NCI-H82 (cell line): Measurements from ENCODE around the gene ZNF669.
"Not testable (repeated sequence)": the region's sequence is repeated elsewhere in the genome, so short reads cannot be mapped to it uniquely, and the experiment has no call there.

Experiments used
- DNase-seq: peaks from one replicate; lab custom pipeline; 2025; lab: John Stamatoyannopoulos, UW

The ZNF669 gene

DNA sequence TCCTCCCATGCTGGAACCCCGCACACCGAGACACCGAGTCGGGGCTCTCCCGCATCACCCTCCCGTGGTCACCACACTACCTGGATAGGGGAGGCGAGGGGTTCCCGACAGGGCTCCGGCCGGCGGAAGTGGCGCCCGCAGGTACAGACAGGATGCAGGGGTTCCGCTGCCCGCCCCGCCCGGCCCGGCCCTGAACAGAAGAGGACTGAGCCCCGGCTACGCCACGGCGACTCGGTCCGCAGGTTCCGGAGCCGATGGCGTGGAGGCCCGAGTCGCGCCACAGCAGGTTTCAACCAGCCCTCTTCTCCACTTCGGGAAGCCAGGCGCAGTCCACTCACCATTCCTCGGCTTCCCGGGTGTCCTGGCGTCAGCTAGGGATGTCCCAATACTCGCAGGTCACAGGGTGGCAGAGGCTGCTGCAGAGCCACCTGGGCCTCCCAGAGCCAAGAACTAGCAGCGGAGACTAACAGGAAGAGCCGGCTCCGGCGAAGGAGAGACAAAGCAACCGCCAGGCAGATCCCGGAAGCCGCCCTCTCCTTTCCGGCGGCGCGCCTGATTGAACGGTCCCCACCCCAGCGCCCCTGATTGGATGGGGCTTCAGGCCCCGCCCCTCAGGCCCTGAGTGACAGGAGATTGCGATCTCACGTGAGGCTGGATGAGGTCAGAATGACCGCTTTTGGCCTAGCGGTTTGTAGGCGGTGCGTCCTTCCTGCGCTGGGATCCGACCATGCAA lies at the start of gene ZNF669:
ZNF669 (minus strand) TSS at position 498 of the 733 bp plus-strand sequence; CDS start at position 341, 157 bp downstream.
- DNase-seq, result peak; percentile 100

DNA sequence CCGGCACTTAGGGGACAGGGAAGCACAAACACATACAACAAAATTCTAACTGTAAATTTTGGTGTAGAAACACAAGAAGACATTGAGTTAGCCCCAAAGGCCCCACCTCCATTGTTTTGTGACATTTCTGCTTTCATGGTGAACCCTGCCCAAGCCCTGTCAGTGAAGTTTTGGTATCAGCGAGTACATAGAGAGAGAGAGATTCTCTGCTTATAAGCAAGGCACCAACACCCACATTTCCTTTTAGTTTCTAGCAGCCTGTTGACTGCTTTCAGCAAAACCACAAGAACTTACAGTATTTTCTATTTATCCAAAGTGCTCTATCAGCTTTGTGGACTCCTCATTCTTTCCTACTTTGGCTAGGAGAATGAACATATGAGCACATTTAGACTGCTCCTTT lies 43.6 kb upstream of the ZNF669 start:
- DNase-seq, result no peak

DNA sequence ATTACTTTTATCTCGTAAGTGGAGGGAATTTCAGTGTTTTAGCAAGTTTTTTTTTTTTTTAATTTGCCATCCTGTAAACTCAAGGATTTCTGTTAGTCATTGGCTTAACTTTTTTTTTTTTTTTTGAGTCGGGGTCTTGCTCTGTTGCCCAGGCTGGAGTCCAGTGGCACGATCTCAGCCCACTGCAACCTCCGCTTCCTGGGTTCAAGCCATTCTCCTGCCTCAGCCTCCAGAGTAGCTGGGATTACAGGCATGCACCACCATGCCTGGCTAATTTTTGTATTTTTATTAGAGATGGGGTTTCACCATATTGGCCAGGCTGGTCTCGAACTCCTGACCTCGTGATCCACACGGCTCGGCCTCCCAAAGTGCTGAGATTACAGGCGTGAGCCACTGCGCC lies 43.0 kb upstream of the ZNF669 start:
- not testable (repeated sequence) for DNase-seq

DNA sequence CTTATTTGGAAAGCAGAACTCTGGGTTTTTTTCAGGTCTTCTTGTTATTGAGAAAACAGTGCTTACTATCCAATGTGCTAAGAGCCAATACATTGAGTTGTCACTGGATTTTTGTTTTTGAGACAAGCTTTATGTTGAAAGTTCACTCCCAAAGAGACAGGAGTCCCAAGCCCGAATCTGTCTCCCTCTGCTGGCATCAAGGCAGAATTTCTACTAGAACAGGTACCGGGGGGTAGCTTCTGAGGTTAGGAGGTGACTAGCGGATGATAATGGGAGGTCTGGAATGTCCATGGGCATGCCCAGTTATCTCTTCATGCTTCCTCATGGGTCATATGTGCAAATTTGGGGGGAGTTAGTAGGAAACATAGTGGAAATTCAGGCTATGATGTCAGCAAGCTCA lies 42.5 kb upstream of the ZNF669 start:
- peak; percentile 33 for DNase-seq

DNA sequence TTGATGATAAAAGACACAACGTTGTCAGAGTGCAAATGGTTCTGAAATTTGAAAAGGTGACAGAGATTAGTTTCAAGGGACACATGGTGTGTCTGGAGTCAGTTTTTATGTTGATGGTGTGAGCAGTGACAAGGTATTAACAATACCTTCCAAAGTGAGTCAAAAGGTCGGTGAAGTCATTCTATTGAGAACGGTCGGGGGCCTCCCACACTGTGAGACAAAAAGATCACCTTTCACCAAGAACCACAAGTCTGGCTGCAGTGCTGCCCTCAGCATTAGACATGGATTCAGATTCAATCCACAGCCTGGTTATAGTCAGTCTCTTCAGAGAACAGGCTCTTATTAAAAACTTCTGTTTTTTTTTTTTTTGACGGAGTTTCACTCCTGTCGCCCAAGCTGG lies 41.1 kb upstream of the ZNF669 start:
- DNase-seq, result no peak

DNA sequence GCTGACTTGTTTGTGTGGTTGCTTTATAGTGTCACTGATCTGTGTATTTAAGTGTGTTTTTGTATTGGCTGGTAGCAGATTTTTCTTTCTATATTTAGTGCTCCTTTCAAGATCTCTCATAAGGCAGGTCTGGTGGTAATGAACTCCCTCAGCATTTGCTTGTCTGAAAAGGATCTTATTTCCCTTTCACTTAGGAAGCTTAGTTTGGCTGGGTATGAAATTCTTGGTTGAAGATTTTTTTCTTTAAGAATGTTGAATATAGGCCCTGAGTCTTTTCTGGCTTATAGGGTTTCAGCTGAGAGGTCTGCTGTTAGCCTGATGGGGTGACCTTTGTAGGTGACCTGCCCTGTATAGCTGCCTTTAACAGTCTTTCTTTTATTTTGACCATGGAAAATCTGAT lies 35.4 kb upstream of the ZNF669 start:
- not testable (repeated sequence) for DNase-seq

DNA sequence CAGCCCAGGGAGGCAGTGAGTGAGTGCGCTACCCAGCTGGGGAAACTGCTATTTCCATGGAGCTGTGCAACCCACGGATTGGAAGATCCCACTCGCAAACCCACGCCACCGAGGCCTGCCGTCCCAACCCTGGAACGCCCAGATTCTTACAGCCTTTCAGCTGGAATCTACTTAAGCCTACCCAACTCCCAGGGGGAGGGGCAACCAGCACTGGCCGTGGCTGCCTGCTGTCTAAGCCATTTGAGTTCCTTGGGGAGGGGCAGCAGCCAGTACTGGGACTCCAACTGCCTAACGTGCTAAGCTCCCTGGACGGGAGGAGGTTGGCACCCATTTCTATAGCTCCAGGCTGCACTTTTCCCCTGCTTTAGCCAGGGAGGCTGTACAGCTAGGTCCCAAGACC lies 27.1 kb upstream of the ZNF669 start:
- peak; percentile 35 for DNase-seq

DNA sequence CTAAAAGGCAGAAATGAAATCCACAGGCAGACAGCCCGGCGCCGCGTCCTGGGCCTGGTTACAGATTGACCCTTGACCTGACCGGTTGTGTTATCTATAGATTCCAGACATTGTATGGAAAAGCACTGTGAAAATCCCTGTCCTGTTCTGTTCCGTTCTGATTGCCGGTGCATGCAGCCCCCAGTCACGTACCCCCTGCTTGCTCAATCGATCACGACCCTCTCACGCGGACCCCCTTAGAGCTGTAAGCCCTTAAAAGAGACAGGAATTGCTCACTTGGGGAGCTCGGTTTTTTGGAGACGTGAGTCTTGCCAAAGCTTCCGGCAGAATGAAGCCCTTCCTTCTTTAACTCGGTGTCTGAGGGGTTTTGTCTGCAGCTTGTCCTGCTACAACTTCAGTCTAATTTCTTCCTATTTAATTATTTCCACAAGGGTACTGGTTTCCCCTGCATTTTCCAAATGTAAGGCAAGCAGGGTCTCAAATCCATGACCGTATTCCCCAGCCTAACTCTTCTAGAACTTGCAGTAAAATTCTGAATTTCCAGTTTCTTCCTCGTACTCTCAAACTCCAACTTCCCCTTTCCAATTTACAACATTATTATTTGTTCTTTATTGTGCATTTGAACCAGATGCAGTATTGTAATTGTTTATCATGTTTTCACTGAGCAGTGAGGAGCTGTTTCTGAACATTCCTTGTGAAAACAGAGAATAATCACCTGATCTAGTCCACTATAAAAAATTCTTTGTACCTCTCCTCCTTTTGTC lies 23.5 kb upstream of the ZNF669 start:
- not testable (repeated sequence) for DNase-seq

DNA sequence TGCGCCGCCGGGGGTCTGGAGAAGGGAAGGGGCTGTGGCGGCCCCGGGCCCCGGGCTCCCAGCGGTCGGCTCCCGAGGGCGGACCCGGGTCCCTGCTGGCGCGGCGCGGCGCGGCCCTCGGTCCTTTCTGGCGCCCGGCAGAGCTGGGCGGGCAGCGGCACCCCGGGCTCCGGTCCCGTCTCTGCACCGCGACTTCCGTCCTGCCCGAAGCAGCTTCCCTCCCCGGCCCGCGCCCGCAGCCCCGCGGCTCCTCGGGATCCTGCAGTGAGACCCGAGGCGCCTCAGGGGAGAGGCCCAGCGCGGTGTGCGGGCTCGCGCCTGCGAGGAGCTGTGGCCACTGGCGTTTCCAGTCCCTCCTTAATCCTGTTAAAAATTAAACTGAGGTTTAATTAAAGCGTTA lies 22.4 kb upstream of the ZNF669 start:
- DNase-seq, result not testable (repeated sequence)

DNA sequence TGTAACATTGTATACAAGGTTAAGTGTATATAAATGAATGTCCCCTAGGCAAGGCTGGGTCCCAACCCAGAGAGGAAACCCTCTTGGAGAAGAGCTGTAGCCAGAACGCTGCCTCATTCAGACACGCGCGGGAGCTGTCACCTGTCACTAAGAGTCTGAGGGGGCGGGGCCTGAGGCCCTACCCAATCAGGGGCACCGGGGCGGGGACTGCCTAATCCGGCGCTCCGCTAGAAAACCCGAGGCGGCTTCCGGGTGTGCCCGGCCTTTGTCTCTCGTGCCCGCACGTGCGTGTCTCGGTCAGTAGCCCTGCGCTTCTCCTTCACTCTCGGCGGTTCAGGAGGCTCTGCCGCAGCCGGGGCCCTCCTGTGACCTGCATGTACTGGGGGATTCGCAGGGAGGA lies 22.0 kb upstream of the ZNF669 start:
- not testable (repeated sequence) for DNase-seq

DNA sequence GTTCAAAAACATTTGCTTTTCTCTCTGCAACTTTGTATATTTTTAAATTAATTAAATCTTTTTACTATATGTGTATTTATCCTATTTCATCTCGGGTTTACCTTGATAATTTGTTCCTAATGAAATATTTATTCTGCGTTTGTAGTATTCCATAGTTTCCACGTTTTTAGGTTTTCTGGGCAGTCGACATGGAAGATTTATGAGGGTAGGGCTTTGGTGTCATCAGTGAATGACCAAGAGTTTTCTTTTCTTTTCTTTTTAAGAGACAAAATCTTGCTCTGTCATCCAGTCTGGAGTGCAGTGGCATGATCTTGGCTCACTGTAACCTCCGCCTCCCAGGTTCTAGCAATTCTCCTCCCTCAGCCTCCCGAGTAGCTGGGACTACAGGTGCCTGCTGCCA lies 17.2 kb upstream of the ZNF669 start:
- no peak for DNase-seq

DNA sequence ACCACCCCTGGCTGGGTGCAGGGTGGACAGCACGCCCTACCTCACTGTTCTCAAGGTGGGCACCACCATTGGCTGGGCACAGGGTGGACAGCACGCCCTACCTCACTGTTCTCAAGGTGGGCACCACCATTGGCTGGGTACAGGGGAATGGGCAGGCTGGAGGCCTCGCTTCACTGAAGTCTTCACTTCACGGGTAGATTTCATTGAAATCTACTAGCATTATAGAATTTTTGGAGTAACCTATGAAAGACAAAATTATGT lies 16.2 kb upstream of the ZNF669 start:
- DNase-seq, result not testable (repeated sequence)

DNA sequence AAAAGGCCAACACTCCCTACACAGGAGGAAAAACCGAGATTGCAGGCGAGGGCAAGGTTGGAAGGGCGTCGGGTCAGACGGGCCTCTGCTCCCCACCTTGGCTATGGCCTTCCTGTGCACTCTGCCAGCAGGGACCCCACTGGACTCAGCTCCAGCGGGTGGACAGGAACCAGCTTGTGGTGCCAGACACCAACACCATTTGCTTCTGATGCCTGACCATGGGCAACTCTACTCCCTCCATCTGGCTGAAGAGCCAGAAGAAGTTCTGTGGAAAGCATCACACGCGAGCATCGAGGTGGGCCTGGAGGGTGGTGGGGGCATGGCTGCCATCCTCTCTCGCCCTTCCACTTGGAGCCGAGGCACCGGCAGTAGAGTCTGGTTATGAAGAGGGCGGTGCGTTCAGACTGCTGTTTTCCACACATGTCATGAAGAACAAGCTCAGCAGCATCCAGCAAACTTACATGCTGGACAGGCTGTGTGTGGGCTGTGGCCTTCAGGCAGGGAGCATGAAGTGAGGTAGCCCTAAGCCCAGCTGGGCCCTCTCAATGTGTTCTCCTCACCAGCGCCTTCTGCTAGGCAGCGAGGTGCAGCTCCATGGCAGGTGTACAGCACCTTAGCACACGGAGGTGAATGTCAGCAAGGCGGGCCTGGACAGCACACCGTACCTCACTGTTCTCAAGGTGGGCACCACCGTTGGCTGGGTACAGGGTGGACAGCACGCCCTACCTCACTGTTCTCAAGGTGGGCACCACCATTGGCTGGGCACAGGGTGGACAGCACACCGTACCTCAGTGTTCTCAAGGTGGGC lies 15.6 kb upstream of the ZNF669 start:
- no peak for DNase-seq

DNA sequence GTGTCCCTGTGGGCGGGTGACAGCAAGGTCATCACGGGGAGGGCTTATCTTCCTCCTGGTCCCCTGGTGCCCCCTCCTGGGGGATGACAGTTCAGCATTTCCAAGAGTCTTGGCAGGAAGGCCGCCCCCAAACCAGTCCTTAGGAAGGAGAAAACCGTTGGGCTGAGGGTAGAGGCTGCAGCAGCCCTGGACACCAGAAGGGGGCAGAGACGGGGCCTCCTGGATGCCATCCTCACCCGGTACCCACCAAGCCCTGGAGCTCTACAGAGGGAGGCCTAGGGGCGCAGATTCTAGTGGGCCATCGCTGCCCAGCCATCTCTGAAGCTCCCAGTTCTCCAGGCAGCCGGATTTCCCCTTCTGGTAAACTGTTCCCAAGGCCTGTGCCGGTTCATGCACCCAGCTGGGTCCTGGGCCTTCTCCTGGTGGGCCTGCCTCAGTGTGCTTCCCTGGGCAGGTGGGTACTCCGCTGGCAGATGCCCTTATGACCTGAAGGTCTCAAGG lies 14.8 kb upstream of the ZNF669 start:
- peak; percentile 81 for DNase-seq

DNA sequence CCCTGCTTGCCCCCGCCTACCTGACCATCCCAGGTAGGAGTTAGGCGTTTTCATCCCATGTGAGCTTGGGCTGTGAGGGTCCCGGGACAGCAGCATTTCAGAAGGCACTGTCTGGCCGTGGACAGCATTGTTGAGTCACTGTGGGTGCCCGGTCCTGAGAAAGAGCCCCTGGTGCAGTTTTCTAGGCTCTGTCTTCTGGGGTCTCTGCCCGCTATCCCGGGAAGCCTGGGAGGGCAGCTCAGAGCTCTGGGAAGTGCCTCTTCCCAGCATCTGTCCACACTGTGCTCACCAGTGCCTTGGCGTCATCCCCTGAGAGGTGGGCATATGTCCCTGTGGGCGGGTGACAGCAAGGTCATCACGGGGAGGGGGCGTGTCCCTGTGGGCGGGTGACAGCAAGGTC lies 11.4 kb upstream of the ZNF669 start:
- DNase-seq, result peak; percentile 36

DNA sequence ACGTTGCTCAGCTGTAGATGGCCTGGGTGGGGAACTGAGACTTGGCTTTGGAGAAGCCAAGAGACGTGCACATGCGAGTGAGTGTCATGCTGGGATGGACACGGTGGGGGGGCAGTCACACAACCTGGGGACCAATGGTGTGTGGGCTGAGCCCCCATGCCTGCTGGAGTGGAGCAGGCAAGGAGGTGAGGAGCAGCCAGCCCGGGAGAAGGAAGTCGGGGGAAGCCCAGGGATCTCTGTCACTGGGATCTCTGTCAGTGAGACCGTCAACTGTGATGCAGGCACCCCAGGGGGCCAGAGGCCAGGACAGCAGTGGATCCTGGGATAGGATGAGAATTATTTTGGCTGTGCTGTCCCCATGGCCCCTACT lies 11.0 kb upstream of the ZNF669 start:
- no peak for DNase-seq

DNA sequence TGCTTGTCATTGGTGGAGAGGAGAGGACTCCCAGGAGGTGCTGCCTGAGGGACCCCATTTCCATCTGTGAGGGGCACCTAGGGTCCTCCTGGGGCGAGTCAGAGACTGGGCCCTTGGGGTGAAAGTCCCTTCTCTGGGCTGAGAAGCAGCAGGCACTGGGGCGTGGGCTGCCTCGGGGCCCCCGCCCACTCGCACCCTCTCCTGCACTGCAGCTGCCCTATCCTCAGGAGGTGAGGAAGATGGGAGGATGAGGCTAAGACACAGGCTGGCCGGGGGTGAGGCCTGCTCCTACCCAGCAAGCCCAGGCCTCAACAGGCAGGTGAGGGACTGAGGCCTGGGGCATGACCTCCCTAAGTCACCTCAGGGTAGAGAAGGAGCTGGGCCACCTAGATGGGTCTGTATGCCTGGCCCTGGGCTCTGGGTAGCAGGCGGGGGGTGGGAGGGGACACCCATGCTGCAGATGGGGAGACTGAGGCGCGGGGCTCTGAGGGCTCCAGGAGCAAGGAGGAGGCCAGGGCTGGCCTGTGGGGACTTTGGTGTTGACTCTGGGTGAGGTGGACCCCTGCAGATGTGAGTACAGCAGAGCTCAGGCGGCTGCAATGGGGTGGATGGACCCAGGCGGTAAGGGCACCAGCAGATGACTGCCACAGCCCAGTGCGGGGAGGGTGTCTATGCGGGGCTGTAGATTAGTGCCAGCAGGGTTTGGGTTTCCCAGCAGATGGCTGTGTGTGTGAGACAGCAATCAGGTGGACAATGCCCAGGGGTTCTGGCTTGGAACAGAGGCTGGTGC lies 10.4 kb upstream of the ZNF669 start:
- DNase-seq, result no peak

DNA sequence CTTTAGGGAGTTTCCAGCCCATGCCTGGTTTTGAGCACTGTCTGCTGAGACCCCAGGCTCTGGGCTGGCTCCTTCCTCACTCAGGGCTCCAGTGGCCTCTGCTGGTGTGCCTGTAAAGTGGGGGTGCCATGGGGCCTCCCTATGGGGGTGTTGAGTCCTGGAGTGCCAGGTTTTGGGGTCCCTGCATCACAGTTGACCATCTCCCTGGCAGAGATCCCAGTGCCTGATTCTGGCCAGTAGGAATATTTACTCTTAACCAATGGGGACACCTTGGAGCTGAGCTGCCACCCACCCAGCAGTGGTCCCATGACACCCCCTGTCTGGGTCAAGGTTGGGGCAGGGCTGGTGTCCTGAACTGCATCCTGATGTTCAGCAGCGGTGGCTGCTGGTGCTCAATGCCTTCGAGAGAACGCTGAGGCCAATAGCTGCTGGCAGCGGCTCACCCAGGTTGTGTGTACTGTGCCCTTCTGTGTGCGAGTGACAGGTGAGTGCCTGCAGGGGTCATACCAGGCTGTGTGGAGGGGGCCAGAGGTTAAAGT lies 9.6 kb upstream of the ZNF669 start:
- no peak for DNase-seq

DNA sequence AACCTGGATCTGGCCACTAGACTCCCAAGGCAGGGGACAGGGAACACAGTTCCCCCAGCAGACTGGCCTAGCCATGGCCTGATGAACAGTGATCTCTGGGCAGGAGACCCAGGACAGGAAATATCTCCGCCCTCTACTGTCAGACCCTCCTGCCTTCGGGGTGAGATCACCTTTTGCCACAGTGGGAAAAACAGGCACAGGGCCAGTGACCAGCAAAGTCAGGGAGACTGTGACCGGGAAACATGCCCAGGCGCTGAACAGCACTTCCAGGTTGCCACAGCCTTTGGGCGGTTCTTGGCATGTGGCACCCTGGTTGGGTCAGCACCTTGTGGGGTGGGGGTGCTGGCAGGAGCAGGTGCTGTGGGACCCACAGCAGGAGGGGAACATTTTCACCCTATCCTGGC lies 8.9 kb upstream of the ZNF669 start:
- no peak for DNase-seq

DNA sequence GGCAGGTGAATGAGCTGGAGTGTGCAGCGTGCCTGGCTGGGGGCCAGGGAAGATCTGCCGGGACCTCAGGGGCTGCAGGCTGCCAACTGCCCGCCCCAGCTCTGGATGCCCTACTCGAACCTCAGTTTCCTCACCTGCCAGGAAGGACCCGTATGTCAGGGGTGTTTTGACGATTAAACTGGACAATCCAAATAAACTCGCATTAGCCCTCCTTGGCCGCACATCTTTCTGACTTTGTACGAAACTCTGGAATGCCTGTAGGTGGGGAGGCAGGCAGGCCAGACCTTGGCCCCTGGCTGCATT lies 8.3 kb upstream of the ZNF669 start:
- no peak for DNase-seq

DNA sequence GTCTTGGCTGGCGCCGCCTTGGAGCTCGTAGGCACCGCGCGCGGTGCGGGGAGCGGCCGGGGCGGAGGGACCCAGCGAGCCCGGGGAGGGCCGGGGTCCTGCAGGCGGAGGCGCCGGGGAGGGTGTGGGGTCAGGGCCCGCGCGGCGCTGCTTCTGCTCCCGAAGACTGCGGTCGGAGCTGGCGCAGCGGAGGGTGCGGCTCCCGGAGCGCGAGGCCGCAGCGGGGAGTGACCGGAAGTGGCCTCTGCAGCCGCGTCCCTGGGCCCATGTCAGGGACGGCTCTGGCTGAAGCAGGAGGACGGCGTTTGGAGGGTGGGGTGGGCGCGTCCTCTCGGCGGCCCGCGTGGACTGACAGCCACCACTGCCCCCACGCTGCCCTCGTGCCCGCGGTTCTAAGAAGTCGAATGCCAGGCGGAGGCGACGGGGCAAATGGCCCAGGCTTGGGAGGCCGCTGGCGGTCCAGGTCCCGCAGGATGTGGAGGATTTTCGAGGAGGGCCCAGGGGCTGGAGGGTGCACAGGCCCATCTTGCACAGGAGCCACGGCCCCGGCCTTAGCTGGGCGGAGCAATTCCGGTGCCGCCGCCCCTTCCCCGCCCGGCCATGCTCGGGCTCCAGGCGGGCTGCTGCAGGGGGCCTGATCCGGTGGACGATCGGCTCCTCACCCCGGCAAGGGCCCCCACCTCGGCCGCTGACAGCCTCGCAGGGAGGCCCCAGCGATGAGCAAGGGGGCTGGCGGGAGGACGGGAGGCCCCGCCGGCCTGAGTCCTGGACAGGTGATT lies 7.7 kb upstream of the ZNF669 start:
- DNase-seq, result peak; percentile 51
